ENCODE measurements around the gene SLC7A8.

DNA sequence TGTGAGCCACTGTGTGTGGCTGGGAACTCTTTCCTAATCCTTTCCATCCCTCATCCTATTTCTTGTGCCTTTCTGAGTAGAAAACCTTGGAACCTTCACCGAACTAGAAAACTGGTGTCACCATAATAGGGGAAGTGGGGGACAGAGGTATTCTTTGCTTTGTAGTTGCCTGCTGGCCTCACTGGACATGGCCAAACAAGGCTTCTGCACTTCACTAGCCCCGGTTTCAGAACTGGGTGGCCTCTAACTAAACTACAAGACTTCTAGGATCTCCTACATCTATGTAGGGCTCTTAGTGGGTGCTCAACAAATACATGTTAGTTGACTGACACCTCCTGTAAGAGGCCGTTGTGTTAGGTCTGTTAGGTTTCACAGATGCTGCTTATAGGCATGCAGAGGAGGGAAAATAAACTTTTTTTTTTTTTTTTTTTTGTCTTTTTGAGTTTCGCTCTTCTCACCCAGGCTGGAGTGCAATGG, 78.1 kb downstream of the SLC7A8 start:
- TF ChIP-seq CTCF (IDR thresholded peaks at IDR 0.05), result no peak
- no peak for TF ChIP-seq POLR2AphosphoS5 (IDR thresholded peaks at IDR 0.05)

Data from breast epithelium (tissue), 3 donors.